GM12872 (cell line): Measurements from ENCODE around the gene C20orf96.

Source experiments
- CTCF ChIP-seq: IDR thresholded peaks from 3 replicates; pipeline ENCODE4 v1.5.1; 2011; ENCODE audit warnings: low read depth, mild to moderate bottlenecking, low read length, moderate library complexity; ENCODE audit not compliant: insufficient read depth

C20orf96 gene

GRCh38 chr20:327186-328026, 36.9 kb upstream of the C20orf96 start:
- no peak for TF ChIP-seq CTCF

GRCh38 chr20:326645-327185, 36.2 kb upstream of the C20orf96 start:
- TF ChIP-seq CTCF = no peak

- no peak for TF ChIP-seq CTCF
These were observed 35.5 kb upstream of the C20orf96 start for GRCh38 chr20:325889-326644.

GRCh38 chr20:325045-325888, 34.7 kb upstream of the C20orf96 start, which contains the start of gene SOX12:
Gene SOX12, plus strand, starts transcription at chr20:325552. Its CDS starts 373 bp downstream, at chr20:325925.
- TF ChIP-seq CTCF = no peak

- peak; percentile 51 for TF ChIP-seq CTCF
These were observed 33.9 kb upstream of the C20orf96 start for GRCh38 chr20:324177-325044.

- TF ChIP-seq CTCF = no peak
These were observed 25.9 kb upstream of the C20orf96 start for GRCh38 chr20:316316-317068.
